Measurements from ENCODE around the gene KCNJ18.
"Not testable (repeated sequence)": the region's sequence is repeated elsewhere in the genome, so short reads cannot be mapped to it uniquely, and the experiment has no call there.

- not testable (repeated sequence) for TF ChIP-seq POLR2A (IDR thresholded peaks at IDR 0.05; ENCODE audit: low read length); JUNB (IDR thresholded peaks at IDR 0.05); CTCF (IDR thresholded peaks at IDR 0.05); ZFP36 (IDR thresholded peaks at IDR 0.05; ENCODE audit: borderline replicate concordance, partially characterized antibody); EP300 (IDR thresholded peaks at IDR 0.05); SMC3 (IDR thresholded peaks at IDR 0.05)
- TF ChIP-seq, protein P1, sequence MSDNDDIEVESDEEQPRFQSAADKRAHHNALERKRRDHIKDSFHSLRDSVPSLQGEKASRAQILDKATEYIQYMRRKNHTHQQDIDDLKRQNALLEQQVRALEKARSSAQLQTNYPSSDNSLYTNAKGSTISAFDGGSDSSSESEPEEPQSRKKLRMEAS (IDR thresholded peaks at IDR 0.05) = not testable (repeated sequence)
Observed at GRCh38 chr17:21748686-21749085, 56.4 kb downstream of the KCNJ18 start.
